ENCODE data around the gene PDE6A. TPM values are rescaled to one million over a fixed set of nuclear protein-coding genes. Genes with fewer than 3 reads are reported as not detected.

The PDE6A gene
- total RNA-seq, 1 donor from 2014 or later: not detected

DNA sequence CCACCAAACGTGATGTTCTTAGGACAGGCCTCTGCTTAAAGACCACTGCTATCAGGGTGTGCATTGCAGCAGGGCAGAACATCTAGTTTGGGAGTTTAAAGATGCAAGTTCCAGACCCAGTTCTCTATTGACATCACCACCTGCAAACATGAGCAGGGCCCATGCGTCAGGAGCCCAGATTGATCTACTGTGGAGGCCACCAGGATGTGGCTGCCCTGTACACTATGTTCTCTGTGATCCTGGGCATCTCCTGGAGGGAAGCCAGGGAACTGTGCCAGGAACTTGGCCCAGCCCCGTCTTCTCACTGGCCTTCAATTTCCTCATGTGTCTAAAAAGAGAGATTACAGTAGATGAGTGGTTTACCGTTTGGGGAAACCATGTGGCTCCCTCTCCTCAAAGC is 87.1 kb downstream of the PDE6A start:
- Histone ChIP-seq H3K4me3 (ENCODE audit: low read length in 3 of 3) (no peak overlapping the region), H3K36me3 (ENCODE audit: control insufficient read depth in 3 of 3, insufficient read depth in 3 of 3, low read length in 3 of 3) (no peaks in the 10 kb centered on the region), H3K9me3 (ENCODE audit: control insufficient read depth in 3 of 3, low read length in 3 of 3) (no peaks in the 10 kb centered on the region), H3K4me1 (ENCODE audit: control insufficient read depth in 3 of 3, insufficient read depth in 3 of 3, low read length in 3 of 3) (peaks cover 7 to 30% (median 20%) of the 10 kb centered on the region in 3 donors), H3K27ac (ENCODE audit: low read depth, low read length) (peak overlapping the region; percentile 70), H3K27me3 (ENCODE audit: control insufficient read depth in 3 of 3, insufficient read depth in 3 of 3, low read length in 3 of 3) (no peaks in the 10 kb centered on the region), H3K9ac (ENCODE audit: low read depth in 1 of 3, low read length in 3 of 3) (no peak overlapping the region)

DNA sequence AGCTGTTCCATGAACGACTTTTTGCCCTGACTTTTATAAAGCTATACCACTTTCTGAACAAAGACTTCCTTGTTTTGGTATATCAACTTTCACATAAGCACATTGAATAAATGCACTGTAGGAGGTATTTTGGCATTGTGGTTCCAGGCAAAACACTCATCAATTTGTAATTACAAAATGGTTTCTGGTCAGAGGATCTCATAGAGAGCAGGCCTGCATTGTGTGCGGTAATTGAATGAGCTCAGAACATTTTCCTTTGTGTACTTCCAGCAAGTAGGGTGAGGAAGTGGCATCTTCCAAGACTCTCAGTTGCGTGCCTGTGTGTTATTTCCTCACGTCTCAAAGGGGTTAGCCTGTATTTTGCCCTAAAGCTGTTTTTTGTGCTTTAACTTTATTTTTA is 89.2 kb downstream of the PDE6A start:
- H3K4me3 ChIP-seq (ENCODE audit: low read length in 3 of 3): no peak overlapping the region
- H3K36me3 ChIP-seq (ENCODE audit: control insufficient read depth in 3 of 3, insufficient read depth in 3 of 3, low read length in 3 of 3): peaks cover 0 to 2% (median 0%) of the 10 kb centered on the region in 3 donors
- no peaks in the 10 kb centered on the region for H3K27me3 ChIP-seq (ENCODE audit: control insufficient read depth in 3 of 3, insufficient read depth in 3 of 3, low read length in 3 of 3)
- H3K9ac ChIP-seq (ENCODE audit: low read depth in 1 of 3, low read length in 3 of 3): no peak overlapping the region
- H3K9me3 ChIP-seq (ENCODE audit: control insufficient read depth in 3 of 3, low read length in 3 of 3): no peaks in the 10 kb centered on the region
- H3K27ac ChIP-seq (ENCODE audit: low read depth, low read length): no peak overlapping the region
- peaks cover 7 to 32% (median 20%) of the 10 kb centered on the region in 3 donors for H3K4me1 ChIP-seq (ENCODE audit: control insufficient read depth in 3 of 3, insufficient read depth in 3 of 3, low read length in 3 of 3)

- H3K9me3 ChIP-seq (ENCODE audit: control insufficient read depth in 3 of 3, low read length in 3 of 3): no peaks in the 10 kb centered on the region
- H3K36me3 ChIP-seq (ENCODE audit: control insufficient read depth in 3 of 3, insufficient read depth in 3 of 3, low read length in 3 of 3): peaks cover 0 to 4% (median 4%) of the 10 kb centered on the region in 3 donors
- no peak overlapping the region for H3K27ac ChIP-seq (ENCODE audit: low read depth, low read length)
- no peak overlapping the region for H3K9ac ChIP-seq (ENCODE audit: low read depth in 1 of 3, low read length in 3 of 3)
- H3K4me3 ChIP-seq (ENCODE audit: low read length in 3 of 3): no peak overlapping the region
- H3K27me3 ChIP-seq (ENCODE audit: control insufficient read depth in 3 of 3, insufficient read depth in 3 of 3, low read length in 3 of 3): no peaks in the 10 kb centered on the region
- peaks cover 7 to 32% (median 20%) of the 10 kb centered on the region in 3 donors for H3K4me1 ChIP-seq (ENCODE audit: control insufficient read depth in 3 of 3, insufficient read depth in 3 of 3, low read length in 3 of 3)
These were observed 89.7 kb downstream of the PDE6A start for GRCh38 chr5:149854866-149855265.

DNA sequence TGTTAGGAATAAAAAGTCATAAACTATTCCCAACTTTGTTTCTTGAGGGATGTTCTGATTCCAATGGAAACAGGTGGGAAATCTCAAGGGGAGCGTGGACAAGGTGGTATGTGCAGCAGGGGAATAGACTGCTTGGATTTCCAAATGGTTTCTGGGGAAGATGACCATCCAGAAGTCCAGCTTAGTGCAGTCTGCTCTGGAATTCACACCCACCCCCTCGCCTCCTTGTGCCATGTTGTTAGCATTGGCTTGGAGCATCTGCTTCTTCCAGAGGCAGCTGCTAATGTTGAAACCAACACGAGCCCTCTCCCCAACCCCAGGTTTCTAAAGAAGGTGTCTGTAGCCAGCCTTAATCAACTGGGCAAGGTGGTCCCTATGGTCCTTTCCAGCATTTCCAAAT is 90.9 kb downstream of the PDE6A start:
- no peaks in the 10 kb centered on the region for H3K9me3 ChIP-seq (ENCODE audit: control insufficient read depth in 3 of 3, low read length in 3 of 3)
- H3K4me3 ChIP-seq (ENCODE audit: low read length in 3 of 3): no peak overlapping the region
- no peak overlapping the region for H3K27ac ChIP-seq (ENCODE audit: low read depth, low read length)
- H3K27me3 ChIP-seq (ENCODE audit: control insufficient read depth in 3 of 3, insufficient read depth in 3 of 3, low read length in 3 of 3): no peaks in the 10 kb centered on the region
- peaks cover 7 to 32% (median 20%) of the 10 kb centered on the region in 3 donors for H3K4me1 ChIP-seq (ENCODE audit: control insufficient read depth in 3 of 3, insufficient read depth in 3 of 3, low read length in 3 of 3)
- H3K36me3 ChIP-seq (ENCODE audit: control insufficient read depth in 3 of 3, insufficient read depth in 3 of 3, low read length in 3 of 3): peaks cover 11 to 14% (median 11%) of the 10 kb centered on the region in 3 donors
- no peak overlapping the region for H3K9ac ChIP-seq (ENCODE audit: low read depth in 1 of 3, low read length in 3 of 3)

DNA sequence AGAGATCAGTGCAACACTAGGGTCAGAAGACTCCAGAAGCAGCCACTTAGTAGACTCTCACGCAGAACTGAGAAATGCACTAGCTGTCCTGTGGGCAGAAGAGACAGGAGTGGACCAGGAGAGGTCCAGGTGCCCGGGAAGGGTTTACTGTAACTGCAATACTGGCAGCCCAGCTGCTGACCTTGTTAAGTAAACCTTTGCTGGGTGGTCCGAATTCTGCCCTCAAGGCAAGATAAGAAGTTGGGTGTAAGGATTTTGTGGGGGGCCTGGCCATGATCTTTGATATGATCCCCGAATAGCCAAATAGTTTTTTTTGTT is 91.3 kb downstream of the PDE6A start:
- H3K9ac ChIP-seq (ENCODE audit: low read depth in 1 of 3, low read length in 3 of 3): no peak overlapping the region
- no peaks in the 10 kb centered on the region for H3K9me3 ChIP-seq (ENCODE audit: control insufficient read depth in 3 of 3, low read length in 3 of 3)
- H3K27ac ChIP-seq (ENCODE audit: low read depth, low read length): no peak overlapping the region
- H3K27me3 ChIP-seq (ENCODE audit: control insufficient read depth in 3 of 3, insufficient read depth in 3 of 3, low read length in 3 of 3): no peaks in the 10 kb centered on the region
- peaks cover 7 to 29% (median 18%) of the 10 kb centered on the region in 3 donors for H3K4me1 ChIP-seq (ENCODE audit: control insufficient read depth in 3 of 3, insufficient read depth in 3 of 3, low read length in 3 of 3)
- no peak overlapping the region for H3K4me3 ChIP-seq (ENCODE audit: low read length in 3 of 3)
- peaks cover 15 to 18% (median 15%) of the 10 kb centered on the region in 3 donors for H3K36me3 ChIP-seq (ENCODE audit: control insufficient read depth in 3 of 3, insufficient read depth in 3 of 3, low read length in 3 of 3)

- Histone ChIP-seq H3K4me3 (ENCODE audit: low read length in 3 of 3) (no peak overlapping the region), H3K9me3 (ENCODE audit: control insufficient read depth in 3 of 3, low read length in 3 of 3) (no peaks in the 10 kb centered on the region), H3K4me1 (ENCODE audit: control insufficient read depth in 3 of 3, insufficient read depth in 3 of 3, low read length in 3 of 3) (peaks cover 7 to 25% (median 13%) of the 10 kb centered on the region in 3 donors), H3K36me3 (ENCODE audit: control insufficient read depth in 3 of 3, insufficient read depth in 3 of 3, low read length in 3 of 3) (peaks cover 19 to 22% (median 20%) of the 10 kb centered on the region in 3 donors), H3K27me3 (ENCODE audit: control insufficient read depth in 3 of 3, insufficient read depth in 3 of 3, low read length in 3 of 3) (no peaks in the 10 kb centered on the region), H3K9ac (ENCODE audit: low read depth in 1 of 3, low read length in 3 of 3) (no peak overlapping the region), H3K27ac (ENCODE audit: low read depth, low read length) (no peak overlapping the region)
These were observed 91.8 kb downstream of the PDE6A start for GRCh38 chr5:149852641-149853330.

- Histone ChIP-seq H3K27ac (ENCODE audit: low read depth, low read length) (no peak overlapping the region), H3K27me3 (ENCODE audit: control insufficient read depth in 3 of 3, insufficient read depth in 3 of 3, low read length in 3 of 3) (no peaks in the 10 kb centered on the region), H3K9ac (ENCODE audit: low read depth in 1 of 3, low read length in 3 of 3) (no peak overlapping the region), H3K36me3 (ENCODE audit: control insufficient read depth in 3 of 3, insufficient read depth in 3 of 3, low read length in 3 of 3) (peaks cover 29 to 33% (median 33%) of the 10 kb centered on the region in 3 donors), H3K9me3 (ENCODE audit: control insufficient read depth in 3 of 3, low read length in 3 of 3) (no peaks in the 10 kb centered on the region), H3K4me1 (ENCODE audit: control insufficient read depth in 3 of 3, insufficient read depth in 3 of 3, low read length in 3 of 3) (peaks cover 0 to 12% (median under 1%) of the 10 kb centered on the region in 3 donors), H3K4me3 (ENCODE audit: low read length in 3 of 3) (no peak overlapping the region)
These were observed 93.4 kb downstream of the PDE6A start for GRCh38 chr5:149851211-149851610.

- Histone ChIP-seq H3K9ac (ENCODE audit: low read depth in 1 of 3, low read length in 3 of 3) (no peak overlapping the region), H3K36me3 (ENCODE audit: control insufficient read depth in 3 of 3, insufficient read depth in 3 of 3, low read length in 3 of 3) (peaks cover 39 to 43% (median 43%) of the 10 kb centered on the region in 3 donors), H3K9me3 (ENCODE audit: control insufficient read depth in 3 of 3, low read length in 3 of 3) (no peaks in the 10 kb centered on the region), H3K4me3 (ENCODE audit: low read length in 3 of 3) (no peak overlapping the region), H3K27ac (ENCODE audit: low read depth, low read length) (no peak overlapping the region), H3K27me3 (ENCODE audit: control insufficient read depth in 3 of 3, insufficient read depth in 3 of 3, low read length in 3 of 3) (no peaks in the 10 kb centered on the region), H3K4me1 (ENCODE audit: control insufficient read depth in 3 of 3, insufficient read depth in 3 of 3, low read length in 3 of 3) (peaks cover 0 to 11% (median 0%) of the 10 kb centered on the region in 3 donors)
These were observed 94.4 kb downstream of the PDE6A start for GRCh38 chr5:149849966-149850910.

DNA sequence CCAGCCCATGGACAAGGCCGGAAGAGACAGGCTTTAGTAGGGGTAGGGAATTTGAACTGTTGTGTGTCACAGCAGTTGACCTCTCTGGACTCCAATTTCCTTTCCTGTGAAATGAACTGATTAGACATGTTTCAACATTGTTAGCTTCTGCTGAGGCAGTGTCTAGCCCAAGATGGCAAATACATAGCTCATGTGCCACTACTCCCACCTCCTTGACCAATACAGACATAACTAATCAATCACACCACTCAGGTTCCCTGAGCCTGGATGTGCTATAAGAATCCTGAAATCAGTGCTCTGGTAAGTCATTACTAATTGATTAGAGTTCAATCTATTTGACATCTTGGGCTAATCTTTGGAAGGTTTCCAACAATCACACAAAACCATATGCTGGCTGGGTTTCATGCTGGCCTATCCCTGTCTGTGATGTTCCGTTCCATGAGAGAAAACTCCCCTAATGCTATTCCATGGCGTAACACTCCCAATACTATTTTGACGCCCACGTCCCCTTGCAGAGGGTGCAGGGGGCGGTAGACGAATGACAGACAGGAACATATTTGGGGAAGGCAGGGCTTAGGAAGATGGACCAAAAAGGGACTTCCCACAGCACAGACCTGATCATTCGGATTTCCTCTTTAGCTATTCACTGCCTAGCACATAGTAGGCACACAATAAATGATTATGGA is 95.2 kb downstream of the PDE6A start:
- H3K36me3 ChIP-seq (ENCODE audit: control insufficient read depth in 3 of 3, insufficient read depth in 3 of 3, low read length in 3 of 3): peaks cover 44 to 49% (median 47%) of the 10 kb centered on the region in 3 donors
- H3K9ac ChIP-seq (ENCODE audit: low read depth in 1 of 3, low read length in 3 of 3): no peak overlapping the region
- H3K9me3 ChIP-seq (ENCODE audit: control insufficient read depth in 3 of 3, low read length in 3 of 3): no peaks in the 10 kb centered on the region
- H3K4me3 ChIP-seq (ENCODE audit: low read length in 3 of 3): no peak overlapping the region
- H3K27ac ChIP-seq (ENCODE audit: low read depth, low read length): no peak overlapping the region
- H3K4me1 ChIP-seq (ENCODE audit: control insufficient read depth in 3 of 3, insufficient read depth in 3 of 3, low read length in 3 of 3): peaks cover 0 to 11% (median 0%) of the 10 kb centered on the region in 3 donors
- H3K27me3 ChIP-seq (ENCODE audit: control insufficient read depth in 3 of 3, insufficient read depth in 3 of 3, low read length in 3 of 3): no peaks in the 10 kb centered on the region
